Amniotic stem cell (primary cell): Measurements from ENCODE around the gene PCDHB7.
"Not testable (repeated sequence)": the region's sequence is repeated elsewhere in the genome, so short reads cannot be mapped to it uniquely, and the experiment has no call there.

Experiments
- DNase-seq: peaks from one replicate; lab custom pipeline; 2025; lab: John Stamatoyannopoulos, UW

Gene PCDHB7

DNA sequence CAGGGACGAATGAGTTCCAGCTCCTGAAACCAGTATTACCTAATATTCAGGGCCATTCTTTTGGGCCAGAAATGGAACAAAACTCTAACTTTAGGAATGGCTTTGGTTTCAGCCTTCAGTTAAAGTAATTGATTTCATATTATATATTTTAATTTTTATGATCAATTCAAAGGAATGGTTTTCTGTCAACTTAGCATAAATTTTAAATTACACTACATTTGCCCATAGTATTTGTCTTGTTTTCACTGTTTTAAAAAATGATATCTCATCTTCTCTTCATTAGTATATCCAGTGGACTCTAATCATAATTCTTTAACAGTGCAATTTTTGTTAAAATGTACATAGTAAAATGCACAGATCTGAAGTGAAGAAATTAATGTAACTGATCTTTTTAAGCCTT, 7.9 kb downstream of the PCDHB7 start:
- no peak for DNase-seq

DNA sequence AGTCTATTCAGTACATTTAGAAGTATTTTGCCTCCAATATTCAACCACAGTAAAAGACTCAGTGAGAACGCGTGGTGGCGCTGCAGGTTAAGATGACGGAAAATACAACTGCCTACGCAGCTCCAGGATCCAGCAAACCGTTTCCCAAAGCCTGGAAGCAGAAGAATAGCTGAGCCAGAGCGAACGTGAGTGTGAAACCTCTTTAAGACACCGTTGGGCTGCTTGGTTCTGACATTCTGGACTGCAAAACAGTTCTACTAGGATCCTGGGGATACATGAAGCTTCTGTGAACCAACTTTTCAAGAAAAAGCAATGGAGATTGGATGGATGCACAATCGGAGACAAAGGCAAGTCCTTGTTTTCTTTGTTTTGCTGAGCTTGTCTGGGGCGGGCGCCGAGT, 9.8 kb downstream of the PCDHB7 start, which contains the start of gene PCDHB16:
Gene PCDHB16 (plus strand): TSS at position 140 of the 400 bp plus-strand sequence. CDS start 173 bp downstream, at position 313.
- DNase-seq = no peak

DNA sequence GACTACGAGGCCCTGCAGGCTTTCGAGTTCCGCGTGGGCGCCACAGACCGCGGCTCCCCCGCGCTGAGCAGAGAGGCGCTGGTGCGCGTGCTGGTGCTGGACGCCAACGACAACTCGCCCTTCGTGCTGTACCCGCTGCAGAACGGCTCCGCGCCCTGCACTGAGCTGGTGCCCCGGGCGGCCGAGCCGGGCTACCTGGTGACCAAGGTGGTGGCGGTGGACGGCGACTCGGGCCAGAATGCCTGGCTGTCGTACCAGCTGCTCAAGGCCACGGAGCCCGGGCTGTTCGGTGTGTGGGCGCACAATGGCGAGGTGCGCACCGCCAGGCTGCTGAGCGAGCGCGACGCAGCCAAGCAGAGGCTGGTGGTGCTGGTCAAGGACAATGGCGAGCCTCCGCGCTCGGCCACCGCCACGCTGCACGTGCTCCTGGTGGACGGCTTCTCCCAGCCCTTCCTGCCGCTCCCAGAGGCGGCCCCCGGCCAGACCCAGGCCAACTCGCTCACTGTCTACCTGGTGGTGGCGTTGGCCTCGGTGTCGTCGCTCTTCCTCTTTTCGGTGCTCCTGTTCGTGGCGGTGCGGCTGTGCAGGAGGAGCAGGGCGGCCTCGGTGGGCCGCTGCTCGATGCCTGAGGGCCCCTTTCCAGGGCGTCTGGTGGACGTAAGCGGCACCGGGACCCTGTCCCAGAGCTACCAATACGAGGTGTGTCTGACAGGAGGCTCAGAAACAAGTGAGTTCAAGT, 11.8 kb downstream of the PCDHB7 start:
- not testable (repeated sequence) for DNase-seq

DNA sequence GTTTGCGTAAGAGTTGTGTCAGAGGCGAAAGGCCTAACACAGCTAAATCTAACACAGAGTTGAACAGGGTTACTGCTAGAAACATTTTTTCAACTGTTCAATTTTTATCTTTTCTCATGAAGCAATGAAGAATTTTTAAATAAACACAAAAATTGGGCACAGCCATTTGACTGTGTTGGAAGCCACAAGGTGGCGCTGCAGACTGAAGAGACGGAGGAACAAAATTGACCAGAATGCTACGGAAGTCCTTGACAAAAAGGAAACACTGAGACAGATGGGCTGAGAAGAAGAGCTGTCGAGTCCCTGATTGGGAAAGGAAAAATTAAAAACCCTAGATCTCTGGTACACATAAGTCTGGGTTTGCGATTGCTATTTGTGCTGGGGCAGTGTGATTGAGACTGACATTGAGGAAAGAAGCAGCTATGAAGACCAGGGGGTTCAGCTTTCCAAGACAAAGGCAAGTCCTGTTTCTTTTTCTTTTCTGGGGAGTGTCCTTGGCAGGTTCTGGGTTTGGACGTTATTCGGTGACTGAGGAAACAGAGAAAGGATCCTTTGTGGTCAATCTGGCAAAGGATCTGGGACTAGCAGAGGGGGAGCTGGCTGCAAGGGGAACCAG, 14.6 kb downstream of the PCDHB7 start, which contains the start of gene PCDHB9:
Gene PCDHB9 (plus strand): TSS at position 265 of the 616 bp plus-strand sequence. CDS start 158 bp downstream, at position 423.
- no peak for DNase-seq

DNA sequence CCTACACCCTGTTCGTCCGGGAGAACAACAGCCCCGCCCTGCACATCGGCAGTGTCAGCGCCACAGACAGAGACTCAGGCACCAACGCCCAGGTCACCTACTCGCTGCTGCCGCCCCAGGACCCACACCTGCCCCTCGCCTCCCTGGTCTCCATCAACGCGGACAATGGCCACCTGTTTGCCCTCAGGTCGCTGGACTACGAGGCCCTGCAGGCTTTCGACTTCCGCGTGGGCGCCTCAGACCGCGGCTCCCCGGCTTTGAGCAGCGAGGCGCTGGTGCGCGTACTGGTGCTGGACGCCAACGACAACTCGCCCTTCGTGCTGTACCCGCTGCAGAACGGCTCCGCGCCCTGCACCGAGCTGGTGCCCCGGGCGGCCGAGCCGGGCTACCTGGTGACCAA, 16.2 kb downstream of the PCDHB7 start:
- not testable (repeated sequence) for DNase-seq

DNA sequence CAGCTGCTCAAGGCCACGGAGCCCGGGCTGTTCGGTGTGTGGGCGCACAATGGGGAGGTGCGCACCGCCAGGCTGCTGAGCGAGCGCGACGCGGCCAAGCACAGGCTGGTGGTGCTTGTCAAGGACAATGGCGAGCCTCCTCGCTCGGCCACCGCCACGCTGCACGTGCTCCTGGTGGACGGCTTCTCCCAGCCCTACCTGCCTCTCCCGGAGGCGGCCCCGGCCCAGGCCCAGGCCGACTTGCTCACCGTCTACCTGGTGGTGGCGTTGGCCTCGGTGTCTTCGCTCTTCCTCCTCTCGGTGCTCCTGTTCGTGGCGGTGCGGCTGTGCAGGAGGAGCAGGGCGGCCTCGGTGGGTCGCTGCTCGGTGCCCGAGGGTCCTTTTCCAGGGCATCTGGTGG, 16.7 kb downstream of the PCDHB7 start:
- not testable (repeated sequence) for DNase-seq

DNA sequence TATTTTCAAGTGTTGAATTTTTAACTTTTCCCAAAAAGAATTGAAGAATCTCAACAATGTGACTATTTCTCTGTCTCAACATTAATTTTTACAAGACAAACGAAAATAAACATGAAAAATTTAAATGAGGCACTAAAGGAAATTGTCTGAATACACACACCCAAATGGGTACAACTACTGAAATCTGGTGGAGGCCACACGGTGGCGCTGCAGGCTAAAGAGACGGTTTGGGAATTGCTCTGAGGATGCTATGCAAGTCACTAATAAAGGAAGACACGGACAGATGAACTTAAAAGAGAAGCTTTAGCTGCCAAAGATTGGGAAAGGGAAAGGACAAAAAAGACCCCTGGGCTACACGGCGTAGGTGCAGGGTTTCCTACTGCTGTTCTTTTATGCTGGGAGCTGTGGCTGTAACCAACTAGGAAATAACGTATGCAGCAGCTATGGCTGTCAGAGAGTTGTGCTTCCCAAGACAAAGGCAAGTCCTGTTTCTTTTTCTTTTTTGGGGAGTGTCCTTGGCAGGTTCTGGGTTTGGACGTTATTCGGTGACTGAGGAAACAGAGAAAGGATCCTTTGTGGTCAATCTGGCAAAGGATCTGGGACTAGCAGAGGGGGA, 19.8 kb downstream of the PCDHB7 start, which contains the start of gene PCDHB10:
Gene PCDHB10 (plus strand): TSS at position 244 of the 616 bp plus-strand sequence. CDS start 200 bp downstream, at position 444.
- no peak for DNase-seq

DNA sequence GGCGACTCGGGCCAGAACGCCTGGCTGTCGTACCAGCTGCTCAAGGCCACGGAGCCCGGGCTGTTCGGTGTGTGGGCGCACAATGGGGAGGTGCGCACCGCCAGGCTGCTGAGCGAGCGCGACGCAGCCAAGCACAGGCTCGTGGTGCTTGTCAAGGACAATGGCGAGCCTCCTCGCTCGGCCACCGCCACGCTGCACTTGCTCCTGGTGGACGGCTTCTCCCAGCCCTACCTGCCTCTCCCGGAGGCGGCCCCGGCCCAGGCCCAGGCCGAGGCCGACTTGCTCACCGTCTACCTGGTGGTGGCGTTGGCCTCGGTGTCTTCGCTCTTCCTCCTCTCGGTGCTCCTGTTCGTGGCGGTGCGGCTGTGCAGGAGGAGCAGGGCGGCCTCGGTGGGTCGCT, 21.9 kb downstream of the PCDHB7 start:
- DNase-seq = not testable (repeated sequence)

DNA sequence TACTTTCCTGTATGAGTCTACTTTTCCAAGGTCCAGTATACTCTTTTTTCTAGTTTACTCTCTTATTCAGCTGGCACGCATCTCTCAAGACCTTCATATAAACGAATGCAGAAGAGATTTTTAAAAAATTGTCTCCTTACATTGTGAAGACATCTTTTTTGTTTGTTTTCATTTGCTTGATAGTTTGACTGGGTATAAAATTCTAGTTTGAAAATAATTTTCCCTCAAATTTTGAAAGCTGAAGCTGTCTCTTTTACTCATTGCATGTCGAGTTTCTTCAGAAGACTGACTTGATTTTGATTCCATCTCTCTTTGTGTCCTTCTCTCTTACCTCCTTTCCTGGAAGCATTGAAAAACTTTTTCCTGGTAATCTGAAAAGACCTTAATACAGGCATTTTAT, 23.9 kb downstream of the PCDHB7 start:
- no peak for DNase-seq

DNA sequence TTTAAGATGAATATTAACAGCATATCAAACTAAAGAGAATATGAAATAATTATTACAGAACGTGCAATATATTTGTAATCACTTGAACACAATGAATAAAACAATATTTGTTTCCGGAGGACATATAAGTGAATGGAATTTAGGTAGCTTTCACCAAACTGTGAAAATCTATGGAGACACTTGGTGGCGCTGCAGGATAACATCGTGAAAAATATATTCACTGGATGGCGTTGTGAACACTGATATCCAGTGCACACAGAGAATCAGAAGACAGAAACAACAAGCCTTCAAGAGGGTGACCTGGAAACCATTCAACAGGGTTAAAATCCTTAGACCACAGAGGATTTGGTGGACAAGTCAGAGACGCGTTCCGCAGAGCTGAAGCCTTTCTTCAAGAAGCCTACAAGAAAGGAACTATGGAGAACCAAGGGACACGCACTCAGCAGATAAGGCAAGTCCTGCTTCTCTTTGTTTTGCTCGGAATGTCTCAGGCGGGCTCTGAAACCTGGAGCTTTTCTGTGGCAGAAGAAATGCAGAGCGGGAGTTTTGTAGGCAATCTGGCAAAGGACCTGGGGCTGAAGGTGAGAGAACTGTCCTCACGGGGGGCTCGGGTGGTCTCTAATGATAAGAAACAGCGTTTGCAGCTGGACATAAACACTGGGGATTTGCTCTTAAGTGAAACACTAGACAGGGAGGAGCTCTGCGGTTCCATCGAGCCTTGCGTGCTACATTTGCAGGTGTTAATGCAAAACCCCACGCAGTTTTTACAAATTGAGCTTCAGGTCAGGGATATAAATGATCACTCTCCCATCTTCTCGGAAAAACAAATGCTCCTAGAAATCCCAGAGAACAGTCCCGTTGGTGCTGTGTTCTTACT, 27.2 kb downstream of the PCDHB7 start, which contains the start of gene PCDHB11:
Gene PCDHB11 (plus strand): TSS at position 269 of the 877 bp plus-strand sequence. CDS start 148 bp downstream, at position 417.
- no peak for DNase-seq

DNA sequence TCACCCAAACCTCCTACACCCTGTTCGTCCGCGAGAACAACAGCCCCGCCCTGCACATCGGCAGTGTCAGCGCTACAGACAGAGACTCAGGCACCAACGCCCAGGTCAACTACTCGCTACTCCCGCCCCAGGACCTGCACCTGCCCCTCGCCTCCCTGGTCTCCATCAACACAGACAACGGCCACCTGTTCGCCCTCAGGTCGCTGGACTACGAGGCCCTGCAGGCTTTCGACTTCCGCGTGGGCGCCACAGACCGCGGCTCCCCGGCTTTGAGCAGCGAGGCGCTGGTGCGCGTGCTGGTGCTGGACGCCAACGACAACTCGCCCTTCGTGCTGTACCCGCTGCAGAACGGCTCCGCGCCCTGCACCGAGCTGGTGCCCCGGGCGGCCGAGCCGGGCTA, 28.7 kb downstream of the PCDHB7 start:
- not testable (repeated sequence) for DNase-seq

DNA sequence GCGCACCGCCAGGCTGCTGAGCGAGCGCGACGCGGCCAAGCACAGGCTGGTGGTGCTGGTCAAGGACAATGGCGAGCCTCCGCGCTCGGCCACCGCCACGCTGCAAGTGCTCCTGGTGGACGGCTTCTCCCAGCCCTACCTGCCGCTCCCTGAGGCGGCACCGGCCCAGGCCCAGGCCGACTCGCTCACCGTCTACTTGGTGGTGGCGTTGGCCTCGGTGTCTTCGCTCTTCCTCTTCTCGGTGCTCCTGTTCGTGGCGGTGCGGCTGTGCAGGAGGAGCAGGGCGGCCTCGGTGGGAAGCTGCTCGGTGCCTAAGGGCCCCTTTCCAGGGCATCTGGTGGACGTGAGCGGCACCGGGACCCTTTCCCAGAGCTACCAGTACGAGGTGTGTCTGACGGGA, 29.2 kb downstream of the PCDHB7 start:
- DNase-seq = not testable (repeated sequence)

DNA sequence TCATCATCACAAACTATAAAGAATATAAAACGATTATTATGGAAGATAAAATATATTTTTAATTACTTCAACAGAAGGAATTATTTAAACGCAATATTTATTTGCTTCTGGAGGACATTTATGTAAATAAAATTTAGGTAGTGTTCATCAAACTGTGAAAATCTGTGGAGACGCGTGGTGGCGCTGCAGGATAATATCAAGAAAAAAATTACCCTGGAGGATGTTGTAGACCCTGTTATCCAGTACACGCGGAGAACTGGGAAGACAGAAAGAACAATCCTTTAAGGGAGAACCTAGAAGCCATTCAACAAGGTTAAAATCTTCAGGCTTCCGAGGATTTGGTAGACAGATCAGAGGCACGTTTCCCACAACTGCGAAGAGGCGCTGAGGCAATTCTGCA, 36.0 kb downstream of the PCDHB7 start, which contains the start of gene PCDHB12:
Gene PCDHB12 (plus strand): TSS at position 242 of the 400 bp plus-strand sequence. CDS start 189 bp downstream, outside the sequence.
- DNase-seq = no peak

DNA sequence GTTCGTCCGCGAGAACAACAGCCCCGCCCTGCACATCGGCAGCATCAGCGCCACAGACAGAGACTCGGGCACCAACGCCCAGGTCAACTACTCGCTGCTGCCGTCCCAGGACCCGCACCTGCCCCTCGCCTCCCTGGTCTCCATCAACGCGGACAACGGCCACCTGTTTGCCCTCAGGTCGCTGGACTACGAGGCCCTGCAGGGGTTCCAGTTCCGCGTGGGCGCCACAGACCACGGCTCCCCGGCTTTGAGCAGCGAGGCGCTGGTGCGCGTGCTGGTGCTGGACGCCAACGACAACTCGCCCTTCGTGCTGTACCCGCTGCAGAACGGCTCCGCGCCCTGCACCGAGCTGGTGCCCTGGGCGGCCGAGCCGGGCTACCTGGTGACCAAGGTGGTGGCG, 37.8 kb downstream of the PCDHB7 start:
- not testable (repeated sequence) for DNase-seq

DNA sequence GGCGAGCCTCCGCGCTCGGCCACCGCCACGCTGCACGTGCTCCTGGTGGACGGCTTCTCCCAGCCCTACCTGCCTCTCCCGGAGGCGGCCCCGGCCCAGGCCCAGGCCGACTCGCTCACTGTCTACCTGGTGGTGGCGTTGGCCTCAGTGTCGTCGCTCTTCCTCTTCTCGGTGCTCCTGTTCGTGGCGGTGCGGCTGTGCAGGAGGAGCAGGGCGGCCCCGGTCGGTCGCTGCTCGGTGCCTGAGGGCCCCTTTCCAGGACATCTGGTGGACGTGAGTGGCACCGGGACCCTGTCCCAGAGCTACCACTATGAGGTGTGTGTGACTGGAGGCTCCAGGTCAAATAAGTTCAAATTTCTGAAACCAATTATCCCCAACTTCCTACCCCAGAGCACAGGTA, 38.4 kb downstream of the PCDHB7 start:
- not testable (repeated sequence) for DNase-seq

DNA sequence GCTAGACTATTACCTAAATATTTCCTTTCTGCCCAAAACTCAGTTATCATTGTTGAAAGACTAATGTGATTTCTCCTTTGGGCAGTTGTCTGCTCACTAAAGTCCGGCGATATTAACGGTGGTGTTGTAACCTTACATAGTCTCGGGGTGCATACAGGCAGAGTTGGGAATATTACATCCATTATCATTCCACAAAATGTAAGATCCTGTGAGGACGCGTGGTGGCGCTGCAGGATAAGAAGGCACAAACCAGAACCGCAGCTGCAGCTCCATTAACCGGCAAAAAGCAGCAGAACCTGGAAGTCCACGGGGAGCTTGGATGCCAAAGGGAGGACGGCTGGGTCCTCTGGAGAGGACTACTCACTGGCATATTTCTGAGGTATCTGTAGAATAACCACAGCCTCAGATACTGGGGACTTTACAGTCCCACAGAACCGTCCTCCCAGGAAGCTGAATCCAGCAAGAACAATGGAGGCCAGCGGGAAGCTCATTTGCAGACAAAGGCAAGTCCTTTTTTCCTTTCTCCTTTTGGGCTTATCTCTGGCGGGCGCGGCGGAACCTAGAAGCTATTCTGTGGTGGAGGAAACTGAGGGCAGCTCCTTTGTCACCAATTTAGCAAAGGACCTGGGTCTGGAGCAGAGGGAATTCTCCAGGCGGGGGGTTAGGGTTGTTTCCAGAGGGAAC, 41.4 kb downstream of the PCDHB7 start, which contains the start of gene PCDHB13:
Gene PCDHB13 (plus strand): TSS at position 264 of the 684 bp plus-strand sequence. CDS start 205 bp downstream, at position 469.
- not testable (repeated sequence) for DNase-seq

DNA sequence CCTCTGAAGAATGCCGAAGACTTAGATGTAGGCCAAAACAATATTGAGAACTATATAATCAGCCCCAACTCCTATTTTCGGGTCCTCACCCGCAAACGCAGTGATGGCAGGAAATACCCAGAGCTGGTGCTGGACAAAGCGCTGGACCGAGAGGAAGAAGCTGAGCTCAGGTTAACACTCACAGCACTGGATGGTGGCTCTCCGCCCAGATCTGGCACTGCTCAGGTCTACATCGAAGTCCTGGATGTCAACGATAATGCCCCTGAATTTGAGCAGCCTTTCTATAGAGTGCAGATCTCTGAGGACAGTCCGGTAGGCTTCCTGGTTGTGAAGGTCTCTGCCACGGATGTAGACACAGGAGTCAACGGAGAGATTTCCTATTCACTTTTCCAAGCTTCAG, 42.1 kb downstream of the PCDHB7 start:
- DNase-seq = not testable (repeated sequence)

DNA sequence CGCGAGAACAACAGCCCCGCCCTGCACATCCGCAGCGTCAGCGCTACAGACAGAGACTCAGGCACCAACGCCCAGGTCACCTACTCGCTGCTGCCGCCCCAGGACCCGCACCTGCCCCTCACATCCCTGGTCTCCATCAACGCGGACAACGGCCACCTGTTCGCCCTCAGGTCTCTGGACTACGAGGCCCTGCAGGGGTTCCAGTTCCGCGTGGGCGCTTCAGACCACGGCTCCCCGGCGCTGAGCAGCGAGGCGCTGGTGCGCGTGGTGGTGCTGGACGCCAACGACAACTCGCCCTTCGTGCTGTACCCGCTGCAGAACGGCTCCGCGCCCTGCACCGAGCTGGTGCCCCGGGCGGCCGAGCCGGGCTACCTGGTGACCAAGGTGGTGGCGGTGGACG, 43.1 kb downstream of the PCDHB7 start:
- DNase-seq = not testable (repeated sequence)

DNA sequence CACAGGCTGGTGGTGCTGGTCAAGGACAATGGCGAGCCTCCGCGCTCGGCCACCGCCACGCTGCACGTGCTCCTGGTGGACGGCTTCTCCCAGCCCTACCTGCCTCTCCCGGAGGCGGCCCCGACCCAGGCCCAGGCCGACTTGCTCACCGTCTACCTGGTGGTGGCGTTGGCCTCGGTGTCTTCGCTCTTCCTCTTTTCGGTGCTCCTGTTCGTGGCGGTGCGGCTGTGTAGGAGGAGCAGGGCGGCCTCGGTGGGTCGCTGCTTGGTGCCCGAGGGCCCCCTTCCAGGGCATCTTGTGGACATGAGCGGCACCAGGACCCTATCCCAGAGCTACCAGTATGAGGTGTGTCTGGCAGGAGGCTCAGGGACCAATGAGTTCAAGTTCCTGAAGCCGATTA, 43.6 kb downstream of the PCDHB7 start:
- DNase-seq = not testable (repeated sequence)

DNA sequence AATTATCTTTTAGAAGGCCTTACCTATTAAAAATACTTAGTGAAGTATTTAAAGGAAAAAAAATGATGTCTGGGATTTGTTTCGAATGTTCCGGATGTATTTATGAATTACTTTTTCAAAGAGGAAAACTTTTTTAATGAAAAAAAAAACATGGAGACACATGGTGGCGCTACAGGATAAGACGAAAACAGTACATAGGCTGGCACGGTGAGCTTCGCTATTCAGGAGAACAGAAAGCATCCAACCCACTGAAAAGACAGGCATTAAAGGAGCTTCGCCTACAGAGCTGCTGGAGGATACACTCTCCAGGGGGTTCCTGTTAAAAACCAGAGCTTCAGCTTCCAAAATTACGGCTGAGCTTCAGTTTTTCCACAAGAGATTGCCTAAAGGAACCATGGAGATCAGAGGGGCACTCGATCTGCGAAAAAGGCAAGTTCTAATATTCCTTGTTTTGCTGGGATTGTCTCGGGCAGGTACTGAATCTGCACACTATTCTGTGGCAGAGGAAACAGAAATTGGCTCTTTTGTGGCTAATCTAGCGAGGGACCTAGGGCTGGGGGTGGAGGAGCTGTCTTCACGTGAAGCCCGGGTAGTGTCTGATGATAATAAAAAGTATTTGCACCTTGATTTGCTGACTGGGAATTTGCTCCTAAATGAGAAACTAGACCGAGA, 50.8 kb downstream of the PCDHB7 start, which contains the start of gene PCDHB14:
Gene PCDHB14 (plus strand): TSS at position 232 of the 672 bp plus-strand sequence. CDS start 163 bp downstream, at position 395.
- DNase-seq = peak; percentile 25
